DND-41 (cell line): ENCODE data around the gene LHX4.

ENCODE experiments used
- CTCF ChIP-seq: IDR thresholded peaks from 2 replicates; pipeline ENCODE4 v1.5.1; 2012; ENCODE audit warnings: borderline replicate concordance, low read length, moderate library complexity, mild to moderate bottlenecking; ENCODE audit not compliant: poor library complexity, severe bottlenecking; ENCODE audit errors: extremely low read depth
- EZH2 ChIP-seq: IDR thresholded peaks from 3 replicates; pipeline ENCODE4 v1.6.1; 2012; ENCODE audit warnings: borderline replicate concordance, low read depth, mild to moderate bottlenecking, moderate library complexity, low read length, inconsistent platforms; ENCODE audit not compliant: severe bottlenecking

GRCh38 chr1:180227861-180228647, 2.0 kb upstream of the LHX4 start:
- TF ChIP-seq EZH2 (no peak), CTCF (no peak)
